Stimulated activated CD4-positive, alpha-beta T cell treated with anti-CD3 and anti-CD28 coated beads, Interleukin-4, amount 100 ng/mL, for 4 hours (primary cell): ENCODE results near the gene ACYP2.
"Not testable (repeated sequence)": the region's sequence is repeated elsewhere in the genome, so short reads cannot be mapped to it uniquely, and the experiment has no call there.

Source experiments
- DNase-seq, 2 experiments: peaks; one replicate each; pipeline ENCODE4 v3.0.0-alpha.2; 2020

Gene ACYP2

GRCh38 chr2:54099829-54100585, 15.4 kb upstream of the ACYP2 start:
- DNase-seq: no peak

- DNase-seq: no peak
Measured at GRCh38 chr2:54100772-54101171, 14.6 kb upstream of the ACYP2 start.

GRCh38 chr2:54103454-54104314, 11.7 kb upstream of the ACYP2 start:
- peak in 1 of 2 experiments; percentile 20 for DNase-seq

- peak in 1 of 2 experiments; percentile 39 for DNase-seq
Measured at GRCh38 chr2:54106631-54107454, 8.6 kb upstream of the ACYP2 start.

- DNase-seq: no peak
Measured at GRCh38 chr2:54107455-54107764, 8.0 kb upstream of the ACYP2 start.

GRCh38 chr2:54107903-54108615, 7.4 kb upstream of the ACYP2 start:
- DNase-seq: no peak

- no peak for DNase-seq
Measured at GRCh38 chr2:54109848-54110247, 5.6 kb upstream of the ACYP2 start.

GRCh38 chr2:54114479-54114878, 936 bp upstream of the ACYP2 start:
- not testable (repeated sequence) for DNase-seq

GRCh38 chr2:54114936-54115283, 505 bp upstream of the ACYP2 start:
- DNase-seq: no peak

- not testable (repeated sequence) for DNase-seq
Measured at GRCh38 chr2:54116598-54116997, 1.2 kb downstream of the ACYP2 start.

GRCh38 chr2:54120950-54121349, 5.5 kb downstream of the ACYP2 start:
- DNase-seq: no peak

GRCh38 chr2:54122171-54122935, 6.9 kb downstream of the ACYP2 start:
- DNase-seq: no peak

- DNase-seq: no peak
Measured at GRCh38 chr2:54122939-54123338, 7.5 kb downstream of the ACYP2 start.

- DNase-seq: not testable (repeated sequence)
Measured at GRCh38 chr2:54127174-54127573, 11.8 kb downstream of the ACYP2 start.

GRCh38 chr2:54133056-54133455, 17.6 kb downstream of the ACYP2 start:
- no peak for DNase-seq

GRCh38 chr2:54139210-54139609, 23.8 kb downstream of the ACYP2 start:
- DNase-seq: no peak

- DNase-seq: no peak
Measured at GRCh38 chr2:54143780-54144179, 28.4 kb downstream of the ACYP2 start.

GRCh38 chr2:54148391-54148790, 33.0 kb downstream of the ACYP2 start:
- DNase-seq: no peak

GRCh38 chr2:54149638-54150441, 34.4 kb downstream of the ACYP2 start:
- no peak for DNase-seq

- DNase-seq: no peak
Measured at GRCh38 chr2:54158311-54158710, 42.9 kb downstream of the ACYP2 start.
